Spinal cord (tissue), 10 donors: ENCODE data around the gene GNAT3. TPM values are rescaled to one million over a fixed set of nuclear protein-coding genes. Genes with fewer than 3 reads are reported as not detected.

Experiments used
- DNase-seq, 6 donors: peaks; one replicate each; pipeline versions ENCODE4 v3.0.0 to v3.0.0-alpha.2; 2013 to 2015; ENCODE audit warnings: low spot score in 6 of 6, low read depth in 4 of 6
- H3K27ac ChIP-seq: one replicate; pipeline ENCODE4 v1.5.1; 2013; ENCODE audit warnings: low read depth, low read length, control low read depth
- H3K27me3 ChIP-seq: one replicate; pipeline ENCODE4 v1.6.1; 2013; ENCODE audit warnings: low read length; ENCODE audit not compliant: control insufficient read depth, insufficient read depth
- H3K36me3 ChIP-seq: one replicate; pipeline ENCODE4 v1.6.1; 2013; ENCODE audit warnings: low read length; ENCODE audit not compliant: control insufficient read depth, insufficient read depth
- H3K4me1 ChIP-seq: one replicate; pipeline ENCODE4 v1.6.1; 2013; ENCODE audit warnings: low read length; ENCODE audit not compliant: control insufficient read depth, insufficient read depth
- H3K4me3 ChIP-seq: one replicate; pipeline ENCODE4 v1.5.1; 2013; ENCODE audit warnings: low read depth, low read length, control low read depth
- H3K9me3 ChIP-seq: one replicate; pipeline ENCODE4 v1.6.1; 2013; ENCODE audit warnings: low read length; ENCODE audit not compliant: control insufficient read depth, insufficient read depth
- WGBS: methylation state at CpG from one replicate; pipeline ENCODE4 v1.1.5; 2013; ENCODE audit warnings: missing lambda C conversion rate; ENCODE audit not compliant: insufficient coverage; 5-methylcytosine and 5-hydroxymethylcytosine counted together
- polyA plus RNA-seq, 2 donors: library from polyadenylated mRNA; unstranded; fragments of 120-200 nt; gene quantifications; one replicate each; pipeline ENCODE4 v1.2.1, GENCODE V29; 2013; ENCODE audit not compliant: insufficient read length in 2 of 2
- total RNA-seq, 2 donors: library from RNA; depleted of rRNA in 1 of 2; stranded (reverse); fragments of 120-200 nt in 1 of 2; fragments of >200 nt in 1 of 2; gene quantifications; one replicate each; pipeline versions ENCODE4 v1.2.3 to v1.2.4, GENCODE V29; 2013 to 2014
- donor health status: healthy.

GNAT3 gene
- total and polyA plus RNA-seq, 4 donors, result not detected

- no peaks in the 10 kb centered on the region for H3K36me3 ChIP-seq
- WGBS, result 96% methylated on average over 5 of the region's 5 CpGs
- H3K27me3 ChIP-seq, result no peaks in the 10 kb centered on the region
- no peaks in the 10 kb centered on the region for H3K9me3 ChIP-seq
- H3K4me3 ChIP-seq, result no peak overlapping the region
- H3K4me1 ChIP-seq, result no peaks in the 10 kb centered on the region
- no peak overlapping the region for H3K27ac ChIP-seq
- no peak for DNase-seq
Observed at GRCh38 chr7:80434047-80434446, 77.8 kb downstream of the GNAT3 start.

- no peaks in the 10 kb centered on the region for H3K27me3 ChIP-seq
- H3K9me3 ChIP-seq, result no peaks in the 10 kb centered on the region
- WGBS, result no CpG with 5 or more reads among the region's 1 CpG
- DNase-seq, result no peak
- no peaks in the 10 kb centered on the region for H3K36me3 ChIP-seq
- no peak overlapping the region for H3K27ac ChIP-seq
- no peaks in the 10 kb centered on the region for H3K4me1 ChIP-seq
- no peak overlapping the region for H3K4me3 ChIP-seq
Observed at GRCh38 chr7:80432166-80432565, 79.7 kb downstream of the GNAT3 start.

DNA sequence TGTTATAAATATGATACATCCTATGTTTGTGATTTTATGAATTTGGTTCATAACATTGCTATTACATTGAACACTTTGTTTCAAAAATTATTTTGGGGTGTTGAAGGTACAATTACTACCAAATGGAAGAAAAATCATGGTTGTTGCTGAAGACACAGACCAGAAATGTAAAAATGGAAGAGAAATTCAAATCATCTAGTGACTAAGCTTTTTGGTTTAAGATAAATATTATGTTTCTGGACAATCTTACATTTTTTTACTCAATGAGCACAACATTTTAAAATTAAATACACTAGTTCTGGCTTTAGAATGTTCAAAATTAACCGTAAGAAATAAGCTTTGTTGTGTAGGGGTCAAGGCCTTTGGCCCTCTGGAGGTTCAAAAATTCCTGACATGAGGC is 82.7 kb downstream of the GNAT3 start:
- DNase-seq, result no peak
- Histone ChIP-seq H3K27ac (no peak overlapping the region), H3K4me1 (no peaks in the 10 kb centered on the region), H3K27me3 (no peaks in the 10 kb centered on the region), H3K9me3 (no peaks in the 10 kb centered on the region), H3K4me3 (no peak overlapping the region), H3K36me3 (no peaks in the 10 kb centered on the region)
- WGBS, result no CpG with 5 or more reads among the region's 1 CpG

DNA sequence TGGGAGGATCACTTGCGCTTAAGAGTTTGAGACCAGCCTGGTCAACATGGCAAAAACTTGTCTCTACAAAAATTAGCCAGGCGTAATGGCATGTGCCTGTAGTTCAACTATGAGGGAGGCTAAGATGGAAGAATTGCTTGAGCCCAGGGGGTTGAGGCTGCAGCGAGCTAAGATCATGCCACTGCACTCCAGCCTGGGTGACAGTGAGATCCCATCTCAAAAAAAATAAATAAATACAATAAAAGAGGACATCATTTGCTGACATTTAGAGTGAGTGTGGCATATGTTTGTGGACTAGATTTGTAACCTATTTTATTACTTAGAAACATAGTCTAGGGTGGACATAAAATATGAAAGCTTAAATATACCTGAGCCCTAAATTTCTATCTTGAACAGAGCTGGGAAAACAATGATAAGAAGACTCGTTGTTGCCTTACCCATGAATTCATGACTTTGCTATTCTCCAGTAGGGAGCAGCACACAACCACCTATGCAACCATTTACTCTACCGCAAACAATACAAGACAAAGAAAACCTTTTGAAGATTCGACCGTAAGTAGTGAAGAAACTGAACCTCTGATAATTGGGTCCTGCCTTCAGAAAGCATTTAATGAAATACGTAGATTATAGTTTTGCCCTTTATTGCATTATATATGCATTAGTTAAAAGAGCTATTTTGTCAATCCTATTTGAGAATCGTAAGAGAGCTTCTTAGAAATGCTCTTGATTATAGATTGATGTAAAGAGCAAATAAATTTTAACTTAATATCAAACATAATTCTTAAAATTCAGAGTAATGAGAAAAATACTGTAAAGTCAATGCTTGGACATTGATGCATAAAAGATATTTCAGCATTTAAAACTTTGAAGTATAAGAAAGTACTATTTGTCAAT is 83.5 kb downstream of the GNAT3 start:
- Histone ChIP-seq H3K27ac (no peak overlapping the region), H3K9me3 (no peaks in the 10 kb centered on the region), H3K4me1 (no peaks in the 10 kb centered on the region), H3K27me3 (no peaks in the 10 kb centered on the region), H3K4me3 (no peak overlapping the region), H3K36me3 (no peaks in the 10 kb centered on the region)
- 100% methylated on average over 2 of the region's 9 CpGs for WGBS
- peak in 2 of 6 donors; percentile 61 to 68 for DNase-seq

DNA sequence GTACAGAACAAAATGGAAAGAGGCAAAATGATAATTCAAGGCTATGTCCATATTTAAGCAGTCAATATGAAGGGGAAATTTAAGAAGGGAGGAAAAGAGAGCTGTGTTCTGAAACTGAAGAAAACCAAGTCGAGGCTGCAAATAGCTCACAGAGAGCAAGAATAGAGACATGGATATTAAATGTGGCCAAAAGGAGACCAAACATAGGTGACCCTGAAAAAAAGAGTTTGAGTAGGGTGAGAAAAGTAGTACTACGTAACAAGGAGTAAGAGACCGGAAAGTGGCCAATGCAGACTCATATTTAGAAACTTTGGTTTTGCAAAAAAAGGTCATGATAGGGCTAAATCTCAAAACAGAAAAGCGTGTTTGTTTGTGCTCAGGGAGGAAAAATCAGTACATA is 84.6 kb downstream of the GNAT3 start:
- Histone ChIP-seq H3K4me1 (no peaks in the 10 kb centered on the region), H3K27ac (no peak overlapping the region), H3K9me3 (no peaks in the 10 kb centered on the region), H3K27me3 (no peaks in the 10 kb centered on the region), H3K4me3 (no peak overlapping the region), H3K36me3 (no peaks in the 10 kb centered on the region)
- 96% methylated on average over 4 of the region's 4 CpGs for WGBS
- DNase-seq, result no peak

- no peaks in the 10 kb centered on the region for H3K36me3 ChIP-seq
- no peaks in the 10 kb centered on the region for H3K9me3 ChIP-seq
- no peak for DNase-seq
- H3K27ac ChIP-seq, result no peak overlapping the region
- no peak overlapping the region for H3K4me3 ChIP-seq
- no peaks in the 10 kb centered on the region for H3K4me1 ChIP-seq
- no CpG with 5 or more reads among the region's 2 CpGs for WGBS
- no peaks in the 10 kb centered on the region for H3K27me3 ChIP-seq
Observed at GRCh38 chr7:80420876-80421275, 91.0 kb downstream of the GNAT3 start.

DNA sequence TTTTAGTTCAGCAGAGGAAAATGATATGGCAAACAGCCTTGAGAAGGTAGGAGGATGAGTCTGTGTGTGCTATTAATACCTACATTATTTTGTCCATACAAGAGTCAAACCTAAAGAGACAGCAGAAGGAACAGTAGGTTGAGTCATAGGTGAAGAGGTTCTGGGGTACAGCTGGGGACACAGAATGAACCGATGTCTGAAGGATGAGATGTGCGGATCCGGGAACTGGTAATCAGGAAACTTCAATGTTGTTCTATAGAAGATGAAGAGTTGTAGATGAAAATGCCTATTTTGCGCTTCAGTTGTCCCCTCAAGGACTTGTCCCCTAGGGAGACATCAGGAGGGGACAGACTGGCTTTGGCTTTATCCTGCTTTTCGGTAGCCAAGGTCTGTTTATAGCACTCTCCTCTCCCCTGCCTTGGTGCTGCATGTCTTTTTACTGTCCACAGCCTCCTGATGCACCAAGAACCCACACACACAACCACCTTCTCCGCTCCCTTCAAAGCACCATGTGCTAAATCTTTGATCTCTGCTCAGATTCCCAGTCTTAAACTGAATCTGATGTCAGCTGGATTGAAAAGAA is 94.6 kb downstream of the GNAT3 start:
- H3K4me1 ChIP-seq, result no peaks in the 10 kb centered on the region
- no peaks in the 10 kb centered on the region for H3K27me3 ChIP-seq
- no peak overlapping the region for H3K27ac ChIP-seq
- DNase-seq, result no peak
- H3K36me3 ChIP-seq, result no peaks in the 10 kb centered on the region
- H3K4me3 ChIP-seq, result no peak overlapping the region
- WGBS, result 79% methylated on average over 3 of the region's 6 CpGs
- no peaks in the 10 kb centered on the region for H3K9me3 ChIP-seq

DNA sequence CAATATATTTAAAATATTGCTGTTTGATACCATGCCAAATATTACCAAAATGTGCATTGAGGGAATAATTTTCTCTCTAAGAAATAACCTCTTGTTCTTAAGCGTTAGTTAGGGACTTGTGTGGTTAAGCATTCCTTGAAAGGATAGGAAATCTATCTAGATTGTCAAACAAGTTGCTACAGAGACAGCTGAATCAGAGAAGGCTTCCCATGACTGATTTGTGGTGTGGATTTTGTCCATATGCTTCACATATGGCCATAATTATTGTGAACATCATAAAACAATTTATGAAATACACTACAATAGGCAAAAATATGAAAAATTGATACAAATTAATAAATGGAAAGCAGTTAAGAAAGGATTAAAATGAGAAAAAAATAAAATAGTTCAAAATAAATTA is 96.3 kb downstream of the GNAT3 start:
- H3K9me3 ChIP-seq, result no peaks in the 10 kb centered on the region
- DNase-seq, result no peak
- no peak overlapping the region for H3K4me3 ChIP-seq
- H3K27ac ChIP-seq, result no peak overlapping the region
- H3K36me3 ChIP-seq, result no peaks in the 10 kb centered on the region
- no peaks in the 10 kb centered on the region for H3K4me1 ChIP-seq
- H3K27me3 ChIP-seq, result no peaks in the 10 kb centered on the region
- no CpG with 5 or more reads among the region's 1 CpG for WGBS

DNA sequence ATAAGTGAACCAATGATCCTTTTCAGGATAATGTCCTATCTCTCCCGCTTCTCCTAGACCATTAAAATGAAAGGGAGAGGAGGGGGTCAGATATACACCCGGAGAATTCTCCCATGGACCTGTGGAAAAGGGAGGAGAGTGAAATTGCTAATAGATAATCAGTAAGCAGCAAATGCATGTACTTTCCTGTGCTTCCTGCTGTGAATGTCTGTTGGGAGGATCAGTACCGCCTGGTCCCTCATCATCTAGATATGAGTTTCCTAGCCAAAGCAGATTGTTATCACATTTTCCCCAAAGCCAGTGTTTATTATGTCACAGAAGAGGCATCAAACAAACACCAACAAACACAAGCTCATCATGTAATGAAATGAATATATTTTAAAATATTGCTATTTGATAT is 96.8 kb downstream of the GNAT3 start:
- no peak for DNase-seq
- WGBS, result 100% methylated on average over 1 of the region's 3 CpGs
- Histone ChIP-seq H3K36me3 (no peaks in the 10 kb centered on the region), H3K27me3 (no peaks in the 10 kb centered on the region), H3K27ac (no peak overlapping the region), H3K9me3 (no peaks in the 10 kb centered on the region), H3K4me3 (no peak overlapping the region), H3K4me1 (no peaks in the 10 kb centered on the region)

DNA sequence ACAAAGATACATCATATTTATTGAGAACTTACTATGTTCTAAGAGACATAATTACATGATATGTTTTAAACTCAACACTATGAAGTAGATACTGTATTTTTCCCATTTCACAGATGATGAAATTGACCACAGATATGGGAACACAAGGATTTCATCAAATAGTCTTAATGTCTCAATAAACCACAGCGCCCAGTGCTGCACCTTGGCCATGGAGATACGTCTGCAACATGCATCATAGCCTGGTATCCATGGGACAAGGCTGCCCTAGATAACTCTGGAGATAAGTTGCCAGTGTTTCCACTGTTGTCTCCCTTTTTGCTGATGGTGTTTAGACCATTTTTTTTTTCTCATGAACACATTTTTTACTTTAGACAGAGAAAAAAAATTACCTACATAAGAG is 97.5 kb downstream of the GNAT3 start:
- Histone ChIP-seq H3K27ac (no peak overlapping the region), H3K36me3 (no peaks in the 10 kb centered on the region), H3K4me3 (no peak overlapping the region), H3K4me1 (no peaks in the 10 kb centered on the region), H3K27me3 (no peaks in the 10 kb centered on the region), H3K9me3 (no peaks in the 10 kb centered on the region)
- no peak for DNase-seq
- 100% methylated on average over 1 of the region's 2 CpGs for WGBS
